H9 (cell line): ENCODE results near the gene PRKAG2. TPM values are rescaled to one million over a fixed set of nuclear protein-coding genes. Genes with fewer than 3 reads are reported as not detected.

Source experiments
- DNase-seq: peaks from one replicate; pipeline ENCODE4 v3.0.0-alpha.2; 2017
- H2AFZ ChIP-seq: one replicate; pipeline ENCODE4 v1.6.1; 2013; ENCODE audit warnings: mild to moderate bottlenecking, low read length, control low read depth, moderate library complexity
- H2AK5ac ChIP-seq: 2 replicates; pipeline ENCODE4 v1.6.1; 2013; ENCODE audit warnings: low read length, control low read depth, mixed read lengths; ENCODE audit not compliant: insufficient read length
- H2BK120ac ChIP-seq: one replicate; pipeline ENCODE4 v1.6.1; 2013; ENCODE audit warnings: low read depth, mild to moderate bottlenecking, low read length, control low read depth, inconsistent platforms; ENCODE audit not compliant: poor library complexity, severe bottlenecking
- H2BK12ac ChIP-seq: 2 replicates; pipeline ENCODE4 v1.6.1; 2013; ENCODE audit warnings: low read length, control low read depth, mixed read lengths, low read depth; ENCODE audit not compliant: insufficient read length
- H2BK15ac ChIP-seq: 2 replicates; pipeline ENCODE4 v1.6.1; 2013; ENCODE audit warnings: low read depth, low read length, control low read depth
- H2BK20ac ChIP-seq: one replicate; pipeline ENCODE4 v1.6.1; 2013; ENCODE audit warnings: low read depth, mild to moderate bottlenecking, low read length, control low read depth, inconsistent platforms; ENCODE audit not compliant: poor library complexity, severe bottlenecking
- H2BK5ac ChIP-seq: 2 replicates; pipeline ENCODE4 v1.6.1; 2013; ENCODE audit warnings: low read length, control low read depth, mixed read lengths; ENCODE audit not compliant: insufficient read length
- H3K14ac ChIP-seq: 2 replicates; pipeline ENCODE4 v1.6.1; 2013; ENCODE audit warnings: low read length, control low read depth; ENCODE audit not compliant: insufficient read depth
- H3K18ac ChIP-seq: 2 replicates; pipeline ENCODE4 v1.6.1; 2013; ENCODE audit warnings: low read depth, mild to moderate bottlenecking, mixed read lengths, low read length, control low read depth; ENCODE audit not compliant: insufficient read length
- H3K23ac ChIP-seq: 2 replicates; pipeline ENCODE4 v1.6.1; 2013; ENCODE audit warnings: low read length, control low read depth, mixed read lengths, low read depth; ENCODE audit not compliant: insufficient read length
- H3K23me2 ChIP-seq: 2 replicates; pipeline ENCODE4 v1.6.1; 2013; ENCODE audit warnings: low read depth, mild to moderate bottlenecking, mixed read lengths, low read length, control low read depth; ENCODE audit not compliant: insufficient read length, poor library complexity, severe bottlenecking
- H3K27ac ChIP-seq: 2 replicates; pipeline ENCODE4 v1.5.1; 2013; ENCODE audit warnings: low read length, control low read depth, mixed read lengths, low read depth; ENCODE audit not compliant: insufficient read length
- H3K27me3 ChIP-seq: 2 replicates; pipeline ENCODE4 v1.6.1; 2013; ENCODE audit warnings: low read length, control low read depth, inconsistent platforms; ENCODE audit not compliant: insufficient read depth
- H3K4ac ChIP-seq: 2 replicates; pipeline ENCODE4 v1.6.1; 2013; ENCODE audit warnings: low read depth, mild to moderate bottlenecking, control low read depth, inconsistent platforms, low read length, moderate library complexity
- H3K4me1 ChIP-seq: 2 replicates; pipeline ENCODE4 v1.6.1; 2013; ENCODE audit warnings: low read length, control low read depth, inconsistent platforms; ENCODE audit not compliant: insufficient read depth
- H3K4me2 ChIP-seq: 2 replicates; pipeline ENCODE4 v1.6.1; 2013; ENCODE audit warnings: low read length, control low read depth, mixed read lengths; ENCODE audit not compliant: insufficient read length, insufficient read depth
- H3K56ac ChIP-seq: 2 replicates; pipeline ENCODE4 v1.6.1; 2013; ENCODE audit warnings: low read depth, mild to moderate bottlenecking, mixed read lengths, low read length, control low read depth; ENCODE audit not compliant: insufficient read length
- H3K79me1 ChIP-seq: 2 replicates; pipeline ENCODE4 v1.6.1; 2013; ENCODE audit warnings: low read depth, mild to moderate bottlenecking, moderate library complexity, low read length, control low read depth, inconsistent platforms; ENCODE audit not compliant: insufficient read depth, poor library complexity, severe bottlenecking
- H3K79me2 ChIP-seq: 2 replicates; pipeline ENCODE4 v1.6.1; 2013; ENCODE audit warnings: low read length, control low read depth, inconsistent platforms; ENCODE audit not compliant: insufficient read depth
- H3K9ac ChIP-seq: 2 replicates; pipeline ENCODE4 v1.6.1; 2013; ENCODE audit warnings: low read length, control low read depth, mixed read lengths; ENCODE audit not compliant: insufficient read length; ENCODE audit errors: extremely low read depth
- H3K9me3 ChIP-seq: one replicate; pipeline ENCODE4 v1.6.1; 2013; ENCODE audit warnings: low read depth, low read length, inconsistent platforms; ENCODE audit not compliant: control insufficient read depth
- H3T11ph ChIP-seq: one replicate; pipeline ENCODE4 v1.6.1; 2013; ENCODE audit warnings: mild to moderate bottlenecking, low read length, control low read depth, inconsistent platforms
- H4K20me1 ChIP-seq: one replicate; pipeline ENCODE4 v1.6.1; 2013; ENCODE audit not compliant: control insufficient read depth, insufficient read length, insufficient read depth
- H4K5ac ChIP-seq: 2 replicates; pipeline ENCODE4 v1.6.1; 2013; ENCODE audit warnings: low read depth, mild to moderate bottlenecking, mixed read lengths, low read length, control low read depth; ENCODE audit not compliant: insufficient read length
- H4K8ac ChIP-seq: replicated peaks from 2 replicates; pipeline ENCODE4 v1.6.1; 2013; ENCODE audit warnings: low read length, control low read depth, mixed read lengths, low read depth; ENCODE audit not compliant: insufficient read length
- H4K91ac ChIP-seq: 2 replicates; pipeline ENCODE4 v1.6.1; 2013; ENCODE audit warnings: low read depth, mild to moderate bottlenecking, moderate library complexity, mixed read lengths, low read length, control low read depth; ENCODE audit not compliant: insufficient read length
- H3K27ac Mint-ChIP-seq, 3 experiments: 2 replicates in 2 of 3; 3 replicates in 1 of 3; pipeline ENCODE4 v1.8.0; 2020 to 2021; ENCODE audit warnings: mixed read lengths in 3 of 3, mild to moderate bottlenecking in 1 of 3, moderate library complexity in 1 of 3
- H3K27me3 Mint-ChIP-seq: 2 replicates; pipeline ENCODE4 v1.8.0; 2021; ENCODE audit warnings: low read depth, mild to moderate bottlenecking, moderate library complexity, mixed read lengths
- H3K36me3 Mint-ChIP-seq, 3 experiments: 2 replicates in 2 of 3; 3 replicates in 1 of 3; pipeline ENCODE4 v1.8.0; 2020 to 2021; ENCODE audit warnings: low read depth in 3 of 3, mixed read lengths in 3 of 3; ENCODE audit not compliant: insufficient read depth in 1 of 3
- H3K4me1 Mint-ChIP-seq, 2 experiments: 2 replicates each; pipeline ENCODE4 v1.8.0; 2020; ENCODE audit warnings: mixed read lengths in 2 of 2
- H3K4me3 Mint-ChIP-seq, 2 experiments: 2 replicates in 1 of 2; 3 replicates in 1 of 2; pipeline ENCODE4 v1.8.0; 2020 to 2021; ENCODE audit warnings: mild to moderate bottlenecking in 2 of 2, mixed read lengths in 2 of 2, moderate library complexity in 1 of 2
- H3K9me3 Mint-ChIP-seq, 2 experiments: 2 replicates in 1 of 2; 3 replicates in 1 of 2; pipeline ENCODE4 v1.8.0; 2020; ENCODE audit warnings: mild to moderate bottlenecking in 2 of 2, mixed read lengths in 2 of 2, moderate library complexity in 1 of 2
- WGBS: extraction: QIAGEN DNeasy Blood & Tissue Kit; methylation state at CpG from one replicate; pipeline ENCODE4 v1.1.7; 2013; ENCODE audit warnings: missing lambda C conversion rate, low lambda C conversion rate, mixed read lengths; ENCODE audit not compliant: insufficient read length; ENCODE audit errors: extremely low coverage; 5-methylcytosine and 5-hydroxymethylcytosine counted together
- total RNA-seq: library from RNA; stranded (reverse); gene quantifications from 2 replicates; pipeline ENCODE4 v1.2.1, GENCODE V29; 2021
- TF ChIP-seq, protein P1 (sequence below): fragments of 200-600 bp; sonication (generic); conservative IDR thresholded peaks from 3 replicates; pipeline ENCODE4 v1.8.0; 2021; ENCODE audit warnings: antibody characterized with exemption, mild to moderate bottlenecking

PRKAG2 gene
- total RNA-seq, 1 experiment from 2014 or later = 11.8 TPM

DNA sequence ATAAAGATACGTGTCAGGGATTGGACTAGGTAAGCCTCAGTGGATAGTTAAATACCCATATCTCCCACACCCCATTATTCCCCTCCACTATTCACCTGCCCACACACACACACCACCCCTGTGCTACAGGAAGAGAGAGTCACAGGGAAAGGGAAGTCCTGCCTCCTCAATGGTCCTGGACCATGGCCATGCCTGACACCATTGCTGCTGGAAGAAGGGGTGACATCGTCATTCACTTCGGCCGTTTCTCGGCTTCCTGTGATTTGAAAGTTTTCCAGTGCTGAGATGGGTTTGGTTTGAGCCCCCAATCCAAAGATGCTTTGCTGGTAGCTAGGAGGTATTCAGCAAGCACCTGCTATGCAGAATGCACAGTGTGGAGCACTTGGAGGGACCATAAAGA is 18.5 kb downstream of the PRKAG2 start:
- H3K79me1 ChIP-seq = no peaks in the 10 kb centered on the region
- WGBS = no CpG with 5 or more reads among the region's 5 CpGs
- H2BK120ac ChIP-seq = no peak overlapping the region
- TF ChIP-seq, protein P1, sequence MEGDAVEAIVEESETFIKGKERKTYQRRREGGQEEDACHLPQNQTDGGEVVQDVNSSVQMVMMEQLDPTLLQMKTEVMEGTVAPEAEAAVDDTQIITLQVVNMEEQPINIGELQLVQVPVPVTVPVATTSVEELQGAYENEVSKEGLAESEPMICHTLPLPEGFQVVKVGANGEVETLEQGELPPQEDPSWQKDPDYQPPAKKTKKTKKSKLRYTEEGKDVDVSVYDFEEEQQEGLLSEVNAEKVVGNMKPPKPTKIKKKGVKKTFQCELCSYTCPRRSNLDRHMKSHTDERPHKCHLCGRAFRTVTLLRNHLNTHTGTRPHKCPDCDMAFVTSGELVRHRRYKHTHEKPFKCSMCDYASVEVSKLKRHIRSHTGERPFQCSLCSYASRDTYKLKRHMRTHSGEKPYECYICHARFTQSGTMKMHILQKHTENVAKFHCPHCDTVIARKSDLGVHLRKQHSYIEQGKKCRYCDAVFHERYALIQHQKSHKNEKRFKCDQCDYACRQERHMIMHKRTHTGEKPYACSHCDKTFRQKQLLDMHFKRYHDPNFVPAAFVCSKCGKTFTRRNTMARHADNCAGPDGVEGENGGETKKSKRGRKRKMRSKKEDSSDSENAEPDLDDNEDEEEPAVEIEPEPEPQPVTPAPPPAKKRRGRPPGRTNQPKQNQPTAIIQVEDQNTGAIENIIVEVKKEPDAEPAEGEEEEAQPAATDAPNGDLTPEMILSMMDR = no peak
- no peak overlapping the region for H2AK5ac ChIP-seq
- no peaks in the 10 kb centered on the region for H3K27me3 ChIP-seq
- no peak overlapping the region for H3K27ac Mint-ChIP-seq
- H2BK12ac ChIP-seq = no peak overlapping the region
- H3K23ac ChIP-seq = no peak overlapping the region
- no peak overlapping the region for H3T11ph ChIP-seq
- no peaks in the 10 kb centered on the region for H3K9me3 ChIP-seq
- H3K4me1 Mint-ChIP-seq = peaks cover 0 to 6% of the 10 kb centered on the region in 2 experiments; a peak in 2 of 4 replicates
- H2AFZ ChIP-seq = no peak overlapping the region
- H3K4me2 ChIP-seq = no peak overlapping the region
- H3K27me3 Mint-ChIP-seq = no peaks in the 10 kb centered on the region; the same call in 1 of the 2 replicates
- no peak overlapping the region for H4K5ac ChIP-seq
- no peak overlapping the region for H3K18ac ChIP-seq
- H3K9me3 Mint-ChIP-seq = no peaks in the 10 kb centered on the region
- no peaks in the 10 kb centered on the region for H3K4me1 ChIP-seq
- H3K4me3 Mint-ChIP-seq = no peak overlapping the region
- no peaks in the 10 kb centered on the region for H4K20me1 ChIP-seq
- H2BK20ac ChIP-seq = no peak overlapping the region
- no peak overlapping the region for H2BK15ac ChIP-seq
- no peaks in the 10 kb centered on the region for H3K36me3 Mint-ChIP-seq
- H3K23me2 ChIP-seq = no peaks in the 10 kb centered on the region
- no peak overlapping the region for H3K27ac ChIP-seq
- no peak overlapping the region for H3K9ac ChIP-seq
- H4K91ac ChIP-seq = no peak overlapping the region
- no peak overlapping the region for H4K8ac ChIP-seq
- DNase-seq = no peak
- no peaks in the 10 kb centered on the region for H3K79me2 ChIP-seq
- H3K4ac ChIP-seq = no peak overlapping the region
- no peak overlapping the region for H2BK5ac ChIP-seq
- H3K56ac ChIP-seq = no peak overlapping the region
- H3K14ac ChIP-seq = no peak overlapping the region
